ENCODE results near the gene SLC35B2.

SLC35B2 gene

GRCh38 chr6:44291841-44292240, 34.5 kb upstream of the SLC35B2 start:
- H3K27ac ChIP-seq = no peak overlapping the region
- TF ChIP-seq, protein P1, sequence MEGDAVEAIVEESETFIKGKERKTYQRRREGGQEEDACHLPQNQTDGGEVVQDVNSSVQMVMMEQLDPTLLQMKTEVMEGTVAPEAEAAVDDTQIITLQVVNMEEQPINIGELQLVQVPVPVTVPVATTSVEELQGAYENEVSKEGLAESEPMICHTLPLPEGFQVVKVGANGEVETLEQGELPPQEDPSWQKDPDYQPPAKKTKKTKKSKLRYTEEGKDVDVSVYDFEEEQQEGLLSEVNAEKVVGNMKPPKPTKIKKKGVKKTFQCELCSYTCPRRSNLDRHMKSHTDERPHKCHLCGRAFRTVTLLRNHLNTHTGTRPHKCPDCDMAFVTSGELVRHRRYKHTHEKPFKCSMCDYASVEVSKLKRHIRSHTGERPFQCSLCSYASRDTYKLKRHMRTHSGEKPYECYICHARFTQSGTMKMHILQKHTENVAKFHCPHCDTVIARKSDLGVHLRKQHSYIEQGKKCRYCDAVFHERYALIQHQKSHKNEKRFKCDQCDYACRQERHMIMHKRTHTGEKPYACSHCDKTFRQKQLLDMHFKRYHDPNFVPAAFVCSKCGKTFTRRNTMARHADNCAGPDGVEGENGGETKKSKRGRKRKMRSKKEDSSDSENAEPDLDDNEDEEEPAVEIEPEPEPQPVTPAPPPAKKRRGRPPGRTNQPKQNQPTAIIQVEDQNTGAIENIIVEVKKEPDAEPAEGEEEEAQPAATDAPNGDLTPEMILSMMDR (IDR thresholded peaks at IDR 0.05) = no peak
- no peak overlapping the region for H3K4me3 ChIP-seq (ENCODE audit: low read depth in 1 of 2, low read length in 1 of 2)
- no peaks in the 10 kb centered on the region for H3K36me3 ChIP-seq
- H3K9me3 ChIP-seq = no peaks in the 10 kb centered on the region
- H3K4me1 ChIP-seq (ENCODE audit: control insufficient read depth in 1 of 2, insufficient read depth in 1 of 2, low read depth in 1 of 2, low read length in 1 of 2) = peaks cover 0 to under 1% of the 10 kb centered on the region in 2 experiments
- H3K27me3 ChIP-seq = peaks cover 97% of the 10 kb centered on the region

- Histone ChIP-seq H3K27me3 (peaks cover 84% of the 10 kb centered on the region), H3K36me3 (no peaks in the 10 kb centered on the region), H3K9me3 (no peaks in the 10 kb centered on the region), H3K4me1 (ENCODE audit: control insufficient read depth in 1 of 2, insufficient read depth in 1 of 2, low read depth in 1 of 2, low read length in 1 of 2) (peaks cover 3 to 5% of the 10 kb centered on the region in 2 experiments), H3K4me3 (ENCODE audit: low read depth in 1 of 2, low read length in 1 of 2) (no peak overlapping the region), H3K27ac (no peak overlapping the region)
- TF ChIP-seq, protein P1 (IDR thresholded peaks at IDR 0.05) = no peak
Observed at GRCh38 chr6:44289726-44290260, 32.5 kb upstream of the SLC35B2 start.

GRCh38 chr6:44286747-44287146, 29.4 kb upstream of the SLC35B2 start:
- H3K36me3 ChIP-seq = no peaks in the 10 kb centered on the region
- H3K27me3 ChIP-seq = peaks cover 58% of the 10 kb centered on the region
- H3K27ac ChIP-seq = no peak overlapping the region
- H3K4me1 ChIP-seq (ENCODE audit: control insufficient read depth in 1 of 2, insufficient read depth in 1 of 2, low read depth in 1 of 2, low read length in 1 of 2) = peaks cover 26 to 28% of the 10 kb centered on the region in 2 experiments
- no peak overlapping the region for H3K4me3 ChIP-seq (ENCODE audit: low read depth in 1 of 2, low read length in 1 of 2)
- no peaks in the 10 kb centered on the region for H3K9me3 ChIP-seq
- TF ChIP-seq, protein P1 (IDR thresholded peaks at IDR 0.05) = no peak

DNA sequence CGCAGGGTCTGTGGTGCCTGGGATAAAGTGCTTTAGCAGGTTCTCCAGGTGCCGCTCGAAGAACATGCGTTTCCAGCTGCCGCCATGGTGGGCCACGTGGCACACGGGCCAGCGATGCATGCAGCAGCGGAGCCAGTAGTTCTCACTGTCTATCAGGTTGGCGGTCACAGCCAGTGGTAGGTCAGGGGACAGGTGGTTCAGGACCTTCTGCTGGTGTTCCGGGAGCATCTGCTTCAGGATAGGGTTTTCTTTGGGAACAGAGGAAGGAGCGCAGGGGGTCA, 28.9 kb upstream of the SLC35B2 start:
- Histone ChIP-seq H3K4me3 (ENCODE audit: low read depth in 1 of 2, low read length in 1 of 2) (no peak overlapping the region), H3K27me3 (peaks cover 58% of the 10 kb centered on the region), H3K4me1 (ENCODE audit: control insufficient read depth in 1 of 2, insufficient read depth in 1 of 2, low read depth in 1 of 2, low read length in 1 of 2) (peaks cover 26 to 28% of the 10 kb centered on the region in 2 experiments), H3K9me3 (no peaks in the 10 kb centered on the region), H3K36me3 (no peaks in the 10 kb centered on the region), H3K27ac (no peak overlapping the region)
- TF ChIP-seq, protein P1 (IDR thresholded peaks at IDR 0.05) = no peak

DNA sequence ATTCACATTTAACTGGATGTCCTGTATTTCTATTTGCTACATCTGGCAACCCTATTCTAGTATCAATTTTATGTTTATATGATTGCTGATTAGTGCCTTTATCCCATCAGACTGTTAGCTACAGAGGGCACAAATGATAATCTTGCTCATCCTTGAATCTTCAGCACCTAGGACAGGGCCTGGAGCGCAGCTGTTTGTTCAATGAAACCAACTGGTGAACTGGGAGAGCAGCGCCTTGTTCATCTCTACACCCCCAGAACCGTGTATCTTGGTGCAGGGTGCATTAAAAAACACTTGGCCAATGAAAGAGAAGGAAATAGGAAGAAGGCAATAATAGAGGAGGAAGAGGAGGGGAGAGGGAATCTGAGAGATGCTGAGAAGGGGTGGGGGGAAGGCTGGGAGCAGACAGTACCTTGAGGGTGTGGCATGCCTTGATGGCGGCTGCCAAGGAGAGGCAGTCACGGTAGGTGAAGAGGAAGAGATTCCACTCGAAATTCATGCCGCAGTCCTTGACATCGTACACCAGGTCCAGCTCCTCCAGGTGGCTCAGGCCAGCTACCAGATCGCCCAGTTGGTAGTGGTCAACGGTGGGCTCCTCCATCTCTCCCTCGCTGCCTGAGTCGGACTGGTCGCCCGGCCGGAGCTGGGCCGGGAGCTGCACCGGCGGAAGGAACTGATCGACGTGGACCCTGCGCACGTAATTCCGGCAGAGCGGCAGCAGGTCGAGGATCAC, 28.4 kb upstream of the SLC35B2 start:
- Histone ChIP-seq H3K4me1 (ENCODE audit: control insufficient read depth in 1 of 2, insufficient read depth in 1 of 2, low read depth in 1 of 2, low read length in 1 of 2) (peaks cover 26 to 28% of the 10 kb centered on the region in 2 experiments), H3K36me3 (no peaks in the 10 kb centered on the region), H3K27me3 (peaks cover 58% of the 10 kb centered on the region), H3K4me3 (ENCODE audit: low read depth in 1 of 2, low read length in 1 of 2) (no peak overlapping the region), H3K9me3 (no peaks in the 10 kb centered on the region), H3K27ac (no peak overlapping the region)
- TF ChIP-seq, protein P1 (IDR thresholded peaks at IDR 0.05) = no peak

All from neutrophil (primary cell).